Spinal cord (tissue), 10 donors: ENCODE data around the gene CMC2. TPM values are rescaled to one million over a fixed set of nuclear protein-coding genes. Genes with fewer than 3 reads are reported as not detected.

Experiments
- DNase-seq, 6 donors: peaks; one replicate each; pipeline versions ENCODE4 v3.0.0 to v3.0.0-alpha.2; 2013 to 2015; ENCODE audit warnings: low spot score in 6 of 6, low read depth in 4 of 6
- H3K27ac ChIP-seq: one replicate; pipeline ENCODE4 v1.5.1; 2013; ENCODE audit warnings: low read depth, low read length, control low read depth
- H3K27me3 ChIP-seq: one replicate; pipeline ENCODE4 v1.6.1; 2013; ENCODE audit warnings: low read length; ENCODE audit not compliant: control insufficient read depth, insufficient read depth
- H3K36me3 ChIP-seq: one replicate; pipeline ENCODE4 v1.6.1; 2013; ENCODE audit warnings: low read length; ENCODE audit not compliant: control insufficient read depth, insufficient read depth
- H3K4me1 ChIP-seq: one replicate; pipeline ENCODE4 v1.6.1; 2013; ENCODE audit warnings: low read length; ENCODE audit not compliant: control insufficient read depth, insufficient read depth
- H3K4me3 ChIP-seq: one replicate; pipeline ENCODE4 v1.5.1; 2013; ENCODE audit warnings: low read depth, low read length, control low read depth
- H3K9me3 ChIP-seq: one replicate; pipeline ENCODE4 v1.6.1; 2013; ENCODE audit warnings: low read length; ENCODE audit not compliant: control insufficient read depth, insufficient read depth
- WGBS: methylation state at CpG from one replicate; pipeline ENCODE4 v1.1.5; 2013; ENCODE audit warnings: missing lambda C conversion rate; ENCODE audit not compliant: insufficient coverage; 5-methylcytosine and 5-hydroxymethylcytosine counted together
- polyA plus RNA-seq, 2 donors: library from polyadenylated mRNA; unstranded; fragments of 120-200 nt; gene quantifications; one replicate each; pipeline ENCODE4 v1.2.1, GENCODE V29; 2013; ENCODE audit not compliant: insufficient read length in 2 of 2
- total RNA-seq, 2 donors: library from RNA; depleted of rRNA in 1 of 2; stranded (reverse); fragments of 120-200 nt in 1 of 2; fragments of >200 nt in 1 of 2; gene quantifications; one replicate each; pipeline versions ENCODE4 v1.2.3 to v1.2.4, GENCODE V29; 2013 to 2014
- donor health status: healthy.

Gene CMC2
- total and polyA plus RNA-seq, 4 donors: 53.4 to 115 (median 85.2) TPM

- no peak overlapping the region for H3K27ac ChIP-seq
- H3K36me3 ChIP-seq: no peaks in the 10 kb centered on the region
- H3K27me3 ChIP-seq: no peaks in the 10 kb centered on the region
- 86% methylated on average over 1 of the region's 4 CpGs for WGBS
- no peak for DNase-seq
- H3K4me3 ChIP-seq: no peak overlapping the region
- H3K9me3 ChIP-seq: no peaks in the 10 kb centered on the region
- no peaks in the 10 kb centered on the region for H3K4me1 ChIP-seq
These were observed 83.3 kb downstream of the CMC2 start for GRCh38 chr16:80923356-80923755.

Other genes with a start within 250 kb of the CMC2 start
- 10 to 100 TPM; 11.4 to 15.9 TPM for gene CDYL2, start 202.3 kb downstream of the CMC2 start, total RNA-seq
- 10 to 100 TPM in 1 of 2 donors, 1 to 10 TPM in 1; 8.5 to 12.0 TPM for gene CDYL2, start 202.3 kb downstream of the CMC2 start, polyA plus RNA-seq
- gene CENPN, start 329 bp upstream of the CMC2 start, total RNA-seq: 10 to 100 TPM; 17.7 to 20.5 TPM
- gene CENPN, start 329 bp upstream of the CMC2 start, polyA plus RNA-seq: 10 to 100 TPM; 16.6 to 19.9 TPM
- 10 to 100 TPM; 62.6 to 64.6 TPM for gene ATMIN, start 29.0 kb upstream of the CMC2 start, total RNA-seq
- gene ATMIN, start 29.0 kb upstream of the CMC2 start, polyA plus RNA-seq: 10 to 100 TPM; 41.1 to 53.4 TPM
- 1 to 10 TPM; 2.1 to 5.4 TPM for gene C16orf46, start 70.4 kb upstream of the CMC2 start, total RNA-seq
- 1 to 10 TPM; 3.4 to 4.4 TPM for gene C16orf46, start 70.4 kb upstream of the CMC2 start, polyA plus RNA-seq
- gene GCSH, start 89.5 kb upstream of the CMC2 start, total RNA-seq: 10 to 100 TPM; 48.6 to 49.4 TPM
- gene GCSH, start 89.5 kb upstream of the CMC2 start, polyA plus RNA-seq: 100 to 1,000 TPM; 118 to 149 TPM
- gene BCO1, start 231.8 kb upstream of the CMC2 start, total RNA-seq: under 1 TPM; 0.22 to 0.40 TPM
- under 1 TPM; 0.35 to 0.71 TPM for gene BCO1, start 231.8 kb upstream of the CMC2 start, polyA plus RNA-seq